ENCODE measurements around the gene FAM118B. TPM values are rescaled to one million over a fixed set of nuclear protein-coding genes. Genes with fewer than 3 reads are reported as not detected.

FAM118B gene
- total RNA-seq, 1 donor from 2014 or later, result 24.8 TPM

DNA sequence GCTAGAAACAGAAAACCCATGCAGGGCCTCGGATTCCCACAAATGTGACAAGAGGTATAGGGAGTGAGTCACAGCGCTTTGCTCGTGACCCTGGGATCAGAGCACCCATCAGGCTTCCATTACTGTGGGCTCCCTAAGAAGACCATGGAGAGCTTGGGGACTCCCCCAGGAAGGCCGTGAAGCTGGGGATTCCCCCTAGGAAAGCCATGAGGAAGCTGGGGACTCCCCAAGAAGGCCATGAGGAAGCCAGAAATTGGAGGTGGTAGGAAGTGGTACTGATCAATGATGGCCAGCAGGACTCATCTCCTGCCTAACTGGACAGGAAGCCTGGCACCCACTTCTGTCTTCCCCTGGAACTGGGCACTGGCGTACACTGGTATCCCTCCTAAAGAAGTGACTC lies 82.1 kb downstream of the FAM118B start:
- Mint-ChIP-seq H3K27me3 (no peaks in the 10 kb centered on the region), H3K4me3 (no peak overlapping the region), H3K27ac (no peak overlapping the region), H3K4me1 (ENCODE audit: unreplicated experiment) (peaks cover 2% of the 10 kb centered on the region), H3K9me3 (no peaks in the 10 kb centered on the region), H3K36me3 (peaks cover 20% of the 10 kb centered on the region)
- no peak for DNase-seq (ENCODE audit: extremely low spot score, unreplicated experiment)
- TF ChIP-seq, protein P1, sequence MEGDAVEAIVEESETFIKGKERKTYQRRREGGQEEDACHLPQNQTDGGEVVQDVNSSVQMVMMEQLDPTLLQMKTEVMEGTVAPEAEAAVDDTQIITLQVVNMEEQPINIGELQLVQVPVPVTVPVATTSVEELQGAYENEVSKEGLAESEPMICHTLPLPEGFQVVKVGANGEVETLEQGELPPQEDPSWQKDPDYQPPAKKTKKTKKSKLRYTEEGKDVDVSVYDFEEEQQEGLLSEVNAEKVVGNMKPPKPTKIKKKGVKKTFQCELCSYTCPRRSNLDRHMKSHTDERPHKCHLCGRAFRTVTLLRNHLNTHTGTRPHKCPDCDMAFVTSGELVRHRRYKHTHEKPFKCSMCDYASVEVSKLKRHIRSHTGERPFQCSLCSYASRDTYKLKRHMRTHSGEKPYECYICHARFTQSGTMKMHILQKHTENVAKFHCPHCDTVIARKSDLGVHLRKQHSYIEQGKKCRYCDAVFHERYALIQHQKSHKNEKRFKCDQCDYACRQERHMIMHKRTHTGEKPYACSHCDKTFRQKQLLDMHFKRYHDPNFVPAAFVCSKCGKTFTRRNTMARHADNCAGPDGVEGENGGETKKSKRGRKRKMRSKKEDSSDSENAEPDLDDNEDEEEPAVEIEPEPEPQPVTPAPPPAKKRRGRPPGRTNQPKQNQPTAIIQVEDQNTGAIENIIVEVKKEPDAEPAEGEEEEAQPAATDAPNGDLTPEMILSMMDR (conservative IDR thresholded peaks at IDR 0.05), result no peak

DNA sequence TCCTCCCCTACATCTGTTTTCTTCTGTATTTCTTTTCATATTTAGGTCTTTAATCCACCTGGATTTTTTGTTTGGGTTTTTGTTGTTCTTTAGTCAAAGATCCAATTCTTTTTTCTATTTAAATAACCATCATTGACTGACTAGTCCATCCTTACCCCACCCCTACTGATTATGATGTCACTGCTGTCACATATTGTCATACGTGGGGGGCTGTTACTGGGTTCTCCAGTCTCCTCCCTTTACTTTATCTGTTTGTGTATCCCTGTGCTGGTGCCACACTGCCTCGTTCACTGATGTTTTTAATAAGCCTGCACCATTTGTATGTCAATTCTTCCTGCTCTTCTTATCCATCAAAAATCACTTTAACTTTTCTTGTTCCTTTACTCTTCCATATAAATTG lies 85.4 kb downstream of the FAM118B start:
- no peak for DNase-seq (ENCODE audit: extremely low spot score, unreplicated experiment)
- no peak overlapping the region for H3K27ac Mint-ChIP-seq
- H3K9me3 Mint-ChIP-seq, result no peaks in the 10 kb centered on the region
- H3K4me1 Mint-ChIP-seq (ENCODE audit: unreplicated experiment), result peaks cover 4% of the 10 kb centered on the region
- H3K27me3 Mint-ChIP-seq, result no peaks in the 10 kb centered on the region
- no peak overlapping the region for H3K4me3 Mint-ChIP-seq
- TF ChIP-seq, protein P1 (conservative IDR thresholded peaks at IDR 0.05), result no peak
- peaks cover 19% of the 10 kb centered on the region for H3K36me3 Mint-ChIP-seq

DNA sequence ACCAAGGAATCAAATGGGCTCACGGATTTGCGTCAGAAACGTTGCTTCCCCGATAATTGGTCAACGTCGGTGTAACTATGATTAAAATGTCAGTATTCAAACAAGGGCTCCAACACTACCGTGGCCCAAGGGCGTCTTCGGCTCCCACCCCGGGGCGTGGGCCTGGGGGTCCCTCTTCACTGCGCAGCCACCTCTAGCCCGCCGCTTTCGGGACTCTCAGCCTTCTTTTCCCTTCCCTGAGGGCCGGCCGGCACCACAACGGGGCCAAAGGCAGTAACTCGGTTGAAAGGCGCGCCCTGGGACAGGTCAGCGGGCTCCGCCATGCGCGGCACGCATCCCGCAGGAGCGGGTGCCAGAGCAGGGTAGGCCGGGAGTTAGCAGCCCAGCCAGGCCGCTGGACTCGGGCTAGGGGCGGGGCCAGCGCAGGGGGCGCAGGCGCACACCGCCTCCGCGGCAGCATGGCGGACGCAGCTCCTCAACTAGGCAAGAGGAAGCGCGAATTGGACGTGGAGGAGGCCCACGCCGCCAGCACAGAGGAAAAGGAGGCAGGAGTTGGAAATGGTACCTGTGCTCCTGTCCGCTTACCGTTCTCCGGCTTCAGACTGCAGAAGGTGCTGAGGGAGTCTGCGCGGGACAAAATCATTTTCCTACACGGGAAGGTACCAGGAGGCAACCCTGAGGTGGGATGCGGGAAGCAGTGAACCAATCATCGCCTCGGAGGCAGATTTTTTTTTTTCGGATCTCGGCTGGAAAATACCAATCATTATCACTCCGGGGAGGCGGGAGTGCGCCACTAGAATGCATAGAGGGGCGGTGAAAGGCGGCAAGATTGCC lies 92.3 kb downstream of the FAM118B start, which contains the start of gene DCPS:
Gene DCPS (plus strand): TSS at position 438 of the 834 bp plus-strand sequence. CDS start 21 bp downstream, at position 459.
- no peaks in the 10 kb centered on the region for H3K27me3 Mint-ChIP-seq
- H3K27ac Mint-ChIP-seq, result peak within 1 kb of the TSS; percentile 82
- TF ChIP-seq, protein P1 (conservative IDR thresholded peaks at IDR 0.05), result peak; percentile 22
- DNase-seq (ENCODE audit: extremely low spot score, unreplicated experiment), result peak; percentile 95
- H3K4me1 Mint-ChIP-seq (ENCODE audit: unreplicated experiment), result peaks cover 27% of the 10 kb centered on the region
- H3K9me3 Mint-ChIP-seq, result no peaks in the 10 kb centered on the region
- peak within 1 kb of the TSS; percentile 87 for H3K4me3 Mint-ChIP-seq
- H3K36me3 Mint-ChIP-seq, result peaks cover 11% of the 10 kb centered on the region

DNA sequence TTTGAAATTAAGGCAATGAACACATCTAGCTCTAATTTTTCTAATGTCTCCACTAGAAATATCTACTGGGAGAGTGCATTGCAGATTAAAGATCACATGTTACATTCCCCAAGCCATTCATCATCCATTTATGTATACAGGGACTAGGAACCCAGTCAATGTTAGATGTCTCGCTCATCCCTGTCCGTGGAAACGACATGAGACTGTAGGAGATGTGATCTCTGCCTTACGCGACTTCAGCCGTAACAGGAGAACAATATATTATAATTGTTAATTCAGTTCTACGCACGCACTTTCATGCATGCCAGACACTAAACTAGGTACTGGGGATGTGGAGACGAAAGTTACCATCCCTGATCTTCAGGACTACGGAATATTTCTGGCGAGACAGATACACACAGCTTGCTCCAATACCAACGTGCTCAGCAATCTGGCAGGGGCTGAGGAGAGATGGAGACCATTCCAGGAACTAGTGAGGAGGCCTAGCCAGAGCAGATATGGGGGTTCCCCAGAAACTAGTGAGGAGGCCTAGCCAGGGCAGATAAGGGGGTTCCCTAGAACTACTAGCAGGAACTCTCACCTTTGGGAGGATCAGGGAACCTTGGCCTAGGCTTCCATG lies 93.0 kb downstream of the FAM118B start:
- DNase-seq (ENCODE audit: extremely low spot score, unreplicated experiment), result no peak

DNA sequence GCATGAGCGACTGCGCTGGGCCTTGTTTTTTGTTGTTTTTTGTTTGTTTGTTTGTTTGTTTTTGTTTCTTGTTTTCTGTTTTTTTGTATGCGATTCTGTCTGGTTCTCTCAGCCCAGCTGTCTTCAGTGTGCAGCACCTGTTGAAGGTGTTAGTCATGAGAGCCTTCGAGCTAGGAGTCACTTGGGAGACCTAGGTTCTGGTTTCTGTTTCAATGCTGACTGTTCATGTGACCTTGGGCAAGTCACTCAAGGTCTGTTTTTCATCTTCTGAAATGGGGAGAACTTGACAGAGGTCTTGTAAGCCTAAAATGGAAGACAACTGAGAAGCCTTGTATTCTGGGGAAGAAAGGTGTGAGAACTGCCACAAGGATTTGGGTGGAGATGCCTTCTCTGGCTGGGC lies 94.1 kb downstream of the FAM118B start:
- peaks cover 8% of the 10 kb centered on the region for H3K36me3 Mint-ChIP-seq
- H3K27me3 Mint-ChIP-seq, result no peaks in the 10 kb centered on the region
- H3K9me3 Mint-ChIP-seq, result no peaks in the 10 kb centered on the region
- TF ChIP-seq, protein P1 (conservative IDR thresholded peaks at IDR 0.05), result no peak
- H3K4me1 Mint-ChIP-seq (ENCODE audit: unreplicated experiment), result peaks cover 37% of the 10 kb centered on the region
- peak overlapping the region; percentile 81 for H3K4me3 Mint-ChIP-seq
- peak overlapping the region; percentile 75 for H3K27ac Mint-ChIP-seq
- no peak for DNase-seq (ENCODE audit: extremely low spot score, unreplicated experiment)

More for the DNA sequence above, 93.0 kb downstream of the FAM118B start:
- Mint-ChIP-seq H3K36me3 (peaks cover 11% of the 10 kb centered on the region), H3K9me3 (no peaks in the 10 kb centered on the region), H3K27me3 (no peaks in the 10 kb centered on the region), H3K4me3 (peak overlapping the region; percentile 87), H3K27ac (peak overlapping the region; percentile 82), H3K4me1 (ENCODE audit: unreplicated experiment) (peaks cover 27% of the 10 kb centered on the region)
- TF ChIP-seq, protein P1 (conservative IDR thresholded peaks at IDR 0.05), result no peak

All from type B pancreatic cell (in vitro differentiated cells).